GM23338 (cell line): ENCODE measurements around the gene KCNN3. TPM values are rescaled to one million over a fixed set of nuclear protein-coding genes. Genes with fewer than 3 reads are reported as not detected.

Experiments used
- ATAC-seq: fragments of 200-7000 bp; cut with Tn5 transposase; 3 replicates; pipeline ENCODE4 v1.9.1; 2020
- DNase-seq: peaks from one replicate; pipeline ENCODE4 v3.0.0-alpha.2; 2015; ENCODE audit warnings: low spot score
- H2AFZ ChIP-seq: fragments of 200-600 bp; sonication (generic); 2 replicates; pipeline ENCODE4 v1.8.0; 2016; ENCODE audit warnings: antibody characterized with exemption, mild to moderate bottlenecking, moderate library complexity
- H3F3A ChIP-seq: fragments of 200-600 bp; sonication (generic); replicated peaks from 2 replicates; pipeline ENCODE4 v1.8.0; 2017; ENCODE audit warnings: antibody characterized with exemption, mixed run types, low read depth
- H3K27ac ChIP-seq: fragments of 200-600 bp; sonication (generic); 2 replicates; pipeline ENCODE4 v1.6.1; 2016; ENCODE audit warnings: low read depth
- H3K27me3 ChIP-seq: fragments of 200-600 bp; sonication (generic); 2 replicates; pipeline ENCODE4 v1.8.0; 2016; ENCODE audit warnings: mild to moderate bottlenecking, mixed run types, moderate library complexity; ENCODE audit not compliant: insufficient read depth
- H3K36me3 ChIP-seq: fragments of 200-600 bp; sonication (generic); 2 replicates; pipeline ENCODE4 v1.8.0; 2016; ENCODE audit warnings: mild to moderate bottlenecking; ENCODE audit not compliant: insufficient read depth
- H3K4me1 ChIP-seq: fragments of 200-600 bp; sonication (generic); 2 replicates; pipeline ENCODE4 v1.8.0; 2016; ENCODE audit warnings: mild to moderate bottlenecking, moderate library complexity; ENCODE audit not compliant: insufficient read depth
- H3K4me2 ChIP-seq: fragments of 200-600 bp; sonication (generic); 2 replicates; pipeline ENCODE4 v1.7.1; 2017; ENCODE audit warnings: mixed run types
- H3K4me3 ChIP-seq: fragments of 200-600 bp; sonication (generic); 2 replicates; pipeline ENCODE4 v1.6.1; 2016; ENCODE audit warnings: mixed run types
- H3K79me2 ChIP-seq: fragments of 200-600 bp; sonication (generic); replicated peaks from 2 replicates; pipeline ENCODE4 v1.8.0; 2017; ENCODE audit warnings: mild to moderate bottlenecking; ENCODE audit not compliant: insufficient read depth
- H3K9me2 ChIP-seq: fragments of 200-600 bp; sonication (generic); 2 replicates; pipeline ENCODE4 v1.8.0; 2017; ENCODE audit not compliant: insufficient read depth
- H4K20me1 ChIP-seq: fragments of 200-600 bp; sonication (generic); replicated peaks from 2 replicates; pipeline ENCODE4 v1.8.0; 2017; ENCODE audit warnings: mild to moderate bottlenecking; ENCODE audit not compliant: insufficient read depth
- H3K27ac Mint-ChIP-seq: 2 replicates; pipeline ENCODE4 v1.8.0; 2020; ENCODE audit warnings: inconsistent platforms, mild to moderate bottlenecking, moderate library complexity, mixed read lengths
- H3K27me3 Mint-ChIP-seq: 3 replicates; pipeline ENCODE4 v1.8.0; 2022; ENCODE audit warnings: low read depth, mild to moderate bottlenecking, moderate library complexity, mixed read lengths, inconsistent platforms; ENCODE audit not compliant: insufficient read depth, poor library complexity
- H3K36me3 Mint-ChIP-seq: 3 replicates; pipeline ENCODE4 v1.8.0; 2021; ENCODE audit warnings: low read depth, mild to moderate bottlenecking, inconsistent platforms, moderate library complexity, mixed read lengths
- H3K4me1 Mint-ChIP-seq: 3 replicates; pipeline ENCODE4 v1.8.0; 2020; ENCODE audit warnings: mild to moderate bottlenecking, inconsistent platforms, mixed read lengths
- H3K4me3 Mint-ChIP-seq: 3 replicates; pipeline ENCODE4 v1.8.0; 2021; ENCODE audit warnings: moderate library complexity, mild to moderate bottlenecking, inconsistent platforms, mixed read lengths
- H3K9me3 Mint-ChIP-seq: 3 replicates; pipeline ENCODE4 v1.8.0; 2020; ENCODE audit warnings: moderate library complexity, mild to moderate bottlenecking, inconsistent platforms, mixed read lengths
- EZH2 ChIP-seq: fragments of 200-600 bp; sonication (generic); IDR thresholded peaks from one replicate; pipeline ENCODE4 v1.8.0; 2017; ENCODE audit warnings: antibody characterized with exemption, mild to moderate bottlenecking, low read depth; ENCODE audit not compliant: unreplicated experiment
- JUNB ChIP-seq: IDR thresholded peaks from one replicate; pipeline ENCODE4 v1.6.1; 2016; ENCODE audit warnings: antibody characterized with exemption; ENCODE audit not compliant: unreplicated experiment
- NANOG ChIP-seq: IDR thresholded peaks from 2 replicates; pipeline ENCODE4 v1.6.1; 2016; ENCODE audit warnings: antibody characterized with exemption, borderline replicate concordance
- POLR2AphosphoS5 ChIP-seq: IDR thresholded peaks from 2 replicates; pipeline ENCODE4 v1.6.1; 2016; ENCODE audit warnings: antibody characterized with exemption, low read depth
- ZNF114 ChIP-seq: fragments of 250-450 bp; sonication (Bioruptor Pico); IDR thresholded peaks from 2 replicates; pipeline ENCODE4 v1.5.0; 2020; ENCODE audit warnings: mild to moderate bottlenecking, moderate library complexity
- polyA plus RNA-seq: library from polyadenylated mRNA; unstranded; fragments of >200 nt; fragmentation: Nextera tagmentation; extraction: Ambion mirVana; gene quantifications from 2 replicates; pipeline ENCODE4 v1.2.1, GENCODE V29; 2016
- total RNA-seq: library from RNA; depleted of rRNA; stranded (reverse); fragments of >200 nt; shearing (Covaris generic); gene quantifications from 2 replicates; pipeline ENCODE4 v1.2.3, GENCODE V29; 2014
- TF ChIP-seq, protein P1 (sequence below): IDR thresholded peaks from one replicate; pipeline ENCODE4 v1.6.1; 2018; ENCODE audit warnings: antibody characterized with exemption; ENCODE audit not compliant: unreplicated experiment
- TF ChIP-seq, protein P2 (sequence below): fragments of 250-450 bp; sonication (Bioruptor Pico); IDR thresholded peaks from 2 replicates; pipeline ENCODE4 v1.5.0; 2020; ENCODE audit warnings: mild to moderate bottlenecking, moderate library complexity
- TF ChIP-seq, protein P3 (sequence below), 2 experiments: fragments of 200-600 bp in 1 of 2; sonication (generic) in 1 of 2; conservative IDR thresholded peaks; 2 replicates each; pipeline versions ENCODE4 v1.5.1 to v1.6.1; 2016 to 2017; ENCODE audit warnings: antibody characterized with exemption in 2 of 2, low read depth in 2 of 2, mild to moderate bottlenecking in 2 of 2, moderate library complexity in 1 of 2

The KCNN3 gene
- total and polyA plus RNA-seq, 2 experiments from 2014 or later = 1.9 to 3.0 TPM

- Histone ChIP-seq H3K4me3 (no peak overlapping the region), H2AFZ (no peak overlapping the region), H3F3A (no peaks in the 10 kb centered on the region), H3K36me3 (no peaks in the 10 kb centered on the region), H3K27ac (no peak overlapping the region), H3K79me2 (no peaks in the 10 kb centered on the region), H3K4me1 (no peaks in the 10 kb centered on the region), H3K4me2 (no peak overlapping the region), H4K20me1 (no peaks in the 10 kb centered on the region), H3K27me3 (no peaks in the 10 kb centered on the region), H3K9me2 (no peaks in the 10 kb centered on the region)
- DNase-seq (no peak), ATAC-seq (no peak)
- Mint-ChIP-seq H3K9me3 (no peaks in the 10 kb centered on the region; the same call in 2 of the 3 replicates), H3K27ac (no peak overlapping the region), H3K27me3 (peaks cover 15% of the 10 kb centered on the region), H3K4me3 (no peak overlapping the region), H3K36me3 (no peaks in the 10 kb centered on the region), H3K4me1 (peaks cover 2% of the 10 kb centered on the region; the same call in 1 of the 3 replicates)
- TF ChIP-seq NANOG = no peak
- no peak for TF ChIP-seq EZH2
- TF ChIP-seq POLR2AphosphoS5 = no peak
- no peak for TF ChIP-seq ZNF114 (CRISPR knock-in tag)
- TF ChIP-seq, protein P1, sequence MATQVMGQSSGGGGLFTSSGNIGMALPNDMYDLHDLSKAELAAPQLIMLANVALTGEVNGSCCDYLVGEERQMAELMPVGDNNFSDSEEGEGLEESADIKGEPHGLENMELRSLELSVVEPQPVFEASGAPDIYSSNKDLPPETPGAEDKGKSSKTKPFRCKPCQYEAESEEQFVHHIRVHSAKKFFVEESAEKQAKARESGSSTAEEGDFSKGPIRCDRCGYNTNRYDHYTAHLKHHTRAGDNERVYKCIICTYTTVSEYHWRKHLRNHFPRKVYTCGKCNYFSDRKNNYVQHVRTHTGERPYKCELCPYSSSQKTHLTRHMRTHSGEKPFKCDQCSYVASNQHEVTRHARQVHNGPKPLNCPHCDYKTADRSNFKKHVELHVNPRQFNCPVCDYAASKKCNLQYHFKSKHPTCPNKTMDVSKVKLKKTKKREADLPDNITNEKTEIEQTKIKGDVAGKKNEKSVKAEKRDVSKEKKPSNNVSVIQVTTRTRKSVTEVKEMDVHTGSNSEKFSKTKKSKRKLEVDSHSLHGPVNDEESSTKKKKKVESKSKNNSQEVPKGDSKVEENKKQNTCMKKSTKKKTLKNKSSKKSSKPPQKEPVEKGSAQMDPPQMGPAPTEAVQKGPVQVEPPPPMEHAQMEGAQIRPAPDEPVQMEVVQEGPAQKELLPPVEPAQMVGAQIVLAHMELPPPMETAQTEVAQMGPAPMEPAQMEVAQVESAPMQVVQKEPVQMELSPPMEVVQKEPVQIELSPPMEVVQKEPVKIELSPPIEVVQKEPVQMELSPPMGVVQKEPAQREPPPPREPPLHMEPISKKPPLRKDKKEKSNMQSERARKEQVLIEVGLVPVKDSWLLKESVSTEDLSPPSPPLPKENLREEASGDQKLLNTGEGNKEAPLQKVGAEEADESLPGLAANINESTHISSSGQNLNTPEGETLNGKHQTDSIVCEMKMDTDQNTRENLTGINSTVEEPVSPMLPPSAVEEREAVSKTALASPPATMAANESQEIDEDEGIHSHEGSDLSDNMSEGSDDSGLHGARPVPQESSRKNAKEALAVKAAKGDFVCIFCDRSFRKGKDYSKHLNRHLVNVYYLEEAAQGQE = no peak
- TF ChIP-seq, protein P2, sequence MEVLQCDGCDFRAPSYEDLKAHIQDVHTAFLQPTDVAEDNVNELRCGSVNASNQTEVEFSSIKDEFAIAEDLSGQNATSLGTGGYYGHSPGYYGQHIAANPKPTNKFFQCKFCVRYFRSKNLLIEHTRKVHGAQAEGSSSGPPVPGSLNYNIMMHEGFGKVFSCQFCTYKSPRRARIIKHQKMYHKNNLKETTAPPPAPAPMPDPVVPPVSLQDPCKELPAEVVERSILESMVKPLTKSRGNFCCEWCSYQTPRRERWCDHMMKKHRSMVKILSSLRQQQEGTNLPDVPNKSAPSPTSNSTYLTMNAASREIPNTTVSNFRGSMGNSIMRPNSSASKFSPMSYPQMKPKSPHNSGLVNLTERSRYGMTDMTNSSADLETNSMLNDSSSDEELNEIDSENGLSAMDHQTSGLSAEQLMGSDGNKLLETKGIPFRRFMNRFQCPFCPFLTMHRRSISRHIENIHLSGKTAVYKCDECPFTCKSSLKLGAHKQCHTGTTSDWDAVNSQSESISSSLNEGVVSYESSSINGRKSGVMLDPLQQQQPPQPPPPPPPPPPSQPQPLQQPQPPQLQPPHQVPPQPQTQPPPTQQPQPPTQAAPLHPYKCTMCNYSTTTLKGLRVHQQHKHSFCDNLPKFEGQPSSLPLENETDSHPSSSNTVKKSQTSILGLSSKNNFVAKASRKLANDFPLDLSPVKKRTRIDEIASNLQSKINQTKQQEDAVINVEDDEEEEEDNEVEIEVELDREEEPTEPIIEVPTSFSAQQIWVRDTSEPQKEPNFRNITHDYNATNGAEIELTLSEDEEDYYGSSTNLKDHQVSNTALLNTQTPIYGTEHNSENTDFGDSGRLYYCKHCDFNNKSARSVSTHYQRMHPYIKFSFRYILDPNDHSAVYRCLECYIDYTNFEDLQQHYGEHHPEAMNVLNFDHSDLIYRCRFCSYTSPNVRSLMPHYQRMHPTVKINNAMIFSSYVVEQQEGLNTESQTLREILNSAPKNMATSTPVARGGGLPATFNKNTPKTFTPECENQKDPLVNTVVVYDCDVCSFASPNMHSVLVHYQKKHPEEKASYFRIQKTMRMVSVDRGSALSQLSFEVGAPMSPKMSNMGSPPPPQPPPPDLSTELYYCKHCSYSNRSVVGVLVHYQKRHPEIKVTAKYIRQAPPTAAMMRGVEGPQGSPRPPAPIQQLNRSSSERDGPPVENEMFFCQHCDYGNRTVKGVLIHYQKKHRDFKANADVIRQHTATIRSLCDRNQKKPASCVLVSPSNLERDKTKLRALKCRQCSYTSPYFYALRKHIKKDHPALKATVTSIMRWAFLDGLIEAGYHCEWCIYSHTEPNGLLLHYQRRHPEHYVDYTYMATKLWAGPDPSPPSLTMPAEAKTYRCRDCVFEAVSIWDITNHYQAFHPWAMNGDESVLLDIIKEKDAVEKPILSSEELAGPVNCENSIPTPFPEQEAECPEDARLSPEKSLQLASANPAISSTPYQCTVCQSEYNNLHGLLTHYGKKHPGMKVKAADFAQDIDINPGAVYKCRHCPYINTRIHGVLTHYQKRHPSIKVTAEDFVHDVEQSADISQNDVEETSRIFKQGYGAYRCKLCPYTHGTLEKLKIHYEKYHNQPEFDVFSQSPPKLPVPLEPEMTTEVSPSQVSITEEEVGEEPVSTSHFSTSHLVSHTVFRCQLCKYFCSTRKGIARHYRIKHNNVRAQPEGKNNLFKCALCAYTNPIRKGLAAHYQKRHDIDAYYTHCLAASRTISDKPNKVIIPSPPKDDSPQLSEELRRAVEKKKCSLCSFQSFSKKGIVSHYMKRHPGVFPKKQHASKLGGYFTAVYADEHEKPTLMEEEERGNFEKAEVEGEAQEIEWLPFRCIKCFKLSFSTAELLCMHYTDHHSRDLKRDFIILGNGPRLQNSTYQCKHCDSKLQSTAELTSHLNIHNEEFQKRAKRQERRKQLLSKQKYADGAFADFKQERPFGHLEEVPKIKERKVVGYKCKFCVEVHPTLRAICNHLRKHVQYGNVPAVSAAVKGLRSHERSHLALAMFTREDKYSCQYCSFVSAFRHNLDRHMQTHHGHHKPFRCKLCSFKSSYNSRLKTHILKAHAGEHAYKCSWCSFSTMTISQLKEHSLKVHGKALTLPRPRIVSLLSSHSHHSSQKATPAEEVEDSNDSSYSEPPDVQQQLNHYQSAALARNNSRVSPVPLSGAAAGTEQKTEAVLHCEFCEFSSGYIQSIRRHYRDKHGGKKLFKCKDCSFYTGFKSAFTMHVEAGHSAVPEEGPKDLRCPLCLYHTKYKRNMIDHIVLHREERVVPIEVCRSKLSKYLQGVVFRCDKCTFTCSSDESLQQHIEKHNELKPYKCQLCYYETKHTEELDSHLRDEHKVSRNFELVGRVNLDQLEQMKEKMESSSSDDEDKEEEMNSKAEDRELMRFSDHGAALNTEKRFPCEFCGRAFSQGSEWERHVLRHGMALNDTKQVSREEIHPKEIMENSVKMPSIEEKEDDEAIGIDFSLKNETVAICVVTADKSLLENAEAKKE (CRISPR knock-in tag) = no peak
- TF ChIP-seq JUNB = no peak
- TF ChIP-seq, protein P3, sequence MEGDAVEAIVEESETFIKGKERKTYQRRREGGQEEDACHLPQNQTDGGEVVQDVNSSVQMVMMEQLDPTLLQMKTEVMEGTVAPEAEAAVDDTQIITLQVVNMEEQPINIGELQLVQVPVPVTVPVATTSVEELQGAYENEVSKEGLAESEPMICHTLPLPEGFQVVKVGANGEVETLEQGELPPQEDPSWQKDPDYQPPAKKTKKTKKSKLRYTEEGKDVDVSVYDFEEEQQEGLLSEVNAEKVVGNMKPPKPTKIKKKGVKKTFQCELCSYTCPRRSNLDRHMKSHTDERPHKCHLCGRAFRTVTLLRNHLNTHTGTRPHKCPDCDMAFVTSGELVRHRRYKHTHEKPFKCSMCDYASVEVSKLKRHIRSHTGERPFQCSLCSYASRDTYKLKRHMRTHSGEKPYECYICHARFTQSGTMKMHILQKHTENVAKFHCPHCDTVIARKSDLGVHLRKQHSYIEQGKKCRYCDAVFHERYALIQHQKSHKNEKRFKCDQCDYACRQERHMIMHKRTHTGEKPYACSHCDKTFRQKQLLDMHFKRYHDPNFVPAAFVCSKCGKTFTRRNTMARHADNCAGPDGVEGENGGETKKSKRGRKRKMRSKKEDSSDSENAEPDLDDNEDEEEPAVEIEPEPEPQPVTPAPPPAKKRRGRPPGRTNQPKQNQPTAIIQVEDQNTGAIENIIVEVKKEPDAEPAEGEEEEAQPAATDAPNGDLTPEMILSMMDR (conservative IDR thresholded peaks at IDR 0.05; ENCODE audit: low read depth in 2 of 2) = no peak
These were observed 6.8 kb upstream of the KCNN3 start for GRCh38 chr1:154876842-154877369.
